H1 (cell line): Measurements from ENCODE around the gene SMIM41. TPM values are rescaled to one million over a fixed set of nuclear protein-coding genes. Genes with fewer than 3 reads are reported as not detected.

ENCODE experiments used
- CTCF ChIA-PET: fragments of 300-600 bp; sonication (Branson Sonifier 250); formaldehyde crosslinking; loops from one replicate; lab custom pipeline; 2021; ENCODE audit not compliant: partially characterized antibody; lab: Charles Lee
- POLR2A ChIA-PET: fragments of 300-600 bp; sonication (Branson Sonifier 250); formaldehyde crosslinking; loops from one replicate; lab custom pipeline; 2021; ENCODE audit warnings: inconsistent platforms; ENCODE audit not compliant: partially characterized antibody; lab: Charles Lee
- DNase-seq, 2 experiments: peaks; one replicate each; pipeline versions ENCODE4 v3.0.0 to v3.0.0-alpha.2; 2010 to 2022; ENCODE audit warnings: low spot score in 2 of 2, low read depth in 1 of 2, mixed read lengths in 1 of 2
- FAIRE-seq: peaks from 2 replicates; lab custom pipeline; 2011; peaks lifted over from hg19 to GRCh38; lab: Jason Lieb, UNC
- H2AFZ ChIP-seq: 2 replicates; pipeline ENCODE4 v1.8.1; 2012; ENCODE audit warnings: low read length, inconsistent platforms
- H2AK5ac ChIP-seq: 2 replicates; pipeline ENCODE4 v1.6.1; 2013; ENCODE audit warnings: low read depth, low read length
- H2BK120ac ChIP-seq: replicated peaks from 2 replicates; pipeline ENCODE3; 2013; ENCODE audit warnings: low read depth, low read length, inconsistent platforms
- H2BK12ac ChIP-seq: 2 replicates; pipeline ENCODE4 v1.6.1; 2013; ENCODE audit warnings: low read depth, low read length
- H2BK15ac ChIP-seq: 2 replicates; pipeline ENCODE4 v1.6.1; 2013; ENCODE audit warnings: low read length
- H2BK20ac ChIP-seq: 2 replicates; pipeline ENCODE4 v1.6.1; 2013; ENCODE audit warnings: low read length
- H2BK5ac ChIP-seq: 2 replicates; pipeline ENCODE4 v1.6.1; 2013; ENCODE audit warnings: low read depth, low read length
- H3K14ac ChIP-seq: 2 replicates; pipeline ENCODE4 v1.6.1; 2013; ENCODE audit warnings: inconsistent platforms; ENCODE audit not compliant: insufficient read length
- H3K18ac ChIP-seq: 2 replicates; pipeline ENCODE4 v1.6.1; 2013; ENCODE audit warnings: low read length; ENCODE audit errors: extremely low read depth
- H3K23ac ChIP-seq: 2 replicates; pipeline ENCODE4 v1.6.1; 2013; ENCODE audit warnings: inconsistent platforms; ENCODE audit not compliant: insufficient read length
- H3K23me2 ChIP-seq: 2 replicates; pipeline ENCODE4 v1.6.1; 2013; ENCODE audit warnings: low read depth, low read length
- H3K27ac ChIP-seq: 2 replicates; pipeline ENCODE4 v1.6.1; 2011; ENCODE audit warnings: low read depth, low read length, inconsistent platforms
- H3K27me3 ChIP-seq, 4 experiments: replicated peaks in 1 of 4; 1 replicate in 1 of 4; 2 replicates in 3 of 4; pipeline versions ENCODE4 v1.6.1 to v1.8.1; 2011 to 2013; ENCODE audit warnings: low read length in 3 of 4, mild to moderate bottlenecking in 3 of 4, inconsistent platforms in 2 of 4, mixed read lengths in 2 of 4, moderate library complexity in 1 of 4; ENCODE audit not compliant: control insufficient read depth in 3 of 4, insufficient read depth in 3 of 4; ENCODE audit errors: extremely low read depth in 1 of 4
- H3K36me3 ChIP-seq, 4 experiments: 2 replicates each; pipeline versions ENCODE4 v1.6.1 to v1.8.1; 2011 to 2013; ENCODE audit warnings: mild to moderate bottlenecking in 4 of 4, low read length in 3 of 4, moderate library complexity in 2 of 4, control low read depth in 1 of 4, inconsistent platforms in 1 of 4; ENCODE audit not compliant: insufficient read depth in 4 of 4, control insufficient read depth in 2 of 4
- H3K4ac ChIP-seq: replicated peaks from 2 replicates; pipeline ENCODE3; 2013; ENCODE audit warnings: low read length, low read depth, mixed read lengths, inconsistent platforms; ENCODE audit not compliant: insufficient read length
- H3K4me1 ChIP-seq, 4 experiments: replicated peaks in 1 of 4; 1 replicate in 1 of 4; 2 replicates in 3 of 4; pipeline versions ENCODE4 v1.6.1 to v1.8.1; 2011 to 2013; ENCODE audit warnings: low read length in 3 of 4, inconsistent platforms in 2 of 4, mixed read lengths in 1 of 4; ENCODE audit not compliant: insufficient read depth in 4 of 4, control insufficient read depth in 3 of 4
- H3K4me2 ChIP-seq, 2 experiments: 2 replicates each; pipeline versions ENCODE4 v1.6.1 to v1.8.1; 2011 to 2013; ENCODE audit warnings: low read depth in 2 of 2, low read length in 2 of 2, control low read depth in 1 of 2, inconsistent platforms in 1 of 2, mild to moderate bottlenecking in 1 of 2; ENCODE audit not compliant: insufficient read depth in 1 of 2
- H3K4me3 ChIP-seq, 4 experiments: fragments of 200-600, 300-600 bp in 1 of 4; sonication (generic), shearing (Covaris generic), sonication (Bioruptor Twin) in 1 of 4; 2 replicates each; pipeline versions ENCODE4 v1.5.1 to v1.8.1; 2011 to 2016; ENCODE audit warnings: low read length in 4 of 4, low read depth in 3 of 4, control low read depth in 2 of 4, inconsistent platforms in 2 of 4, mild to moderate bottlenecking in 2 of 4, mixed read lengths in 1 of 4, moderate library complexity in 1 of 4; ENCODE audit not compliant: insufficient read depth in 2 of 4; ENCODE audit errors: extremely low read depth in 1 of 4
- H3K56ac ChIP-seq: replicated peaks from 2 replicates; pipeline ENCODE3; 2013; ENCODE audit warnings: low read depth, mild to moderate bottlenecking, mixed read lengths, low read length, inconsistent platforms; ENCODE audit not compliant: insufficient read length
- H3K79me1 ChIP-seq: 2 replicates; pipeline ENCODE4 v1.6.1; 2013; ENCODE audit warnings: low read depth, low read length, control low read depth
- H3K79me2 ChIP-seq, 2 experiments: 2 replicates each; pipeline versions ENCODE4 v1.6.1 to v1.8.1; 2012 to 2013; ENCODE audit warnings: low read length in 2 of 2, mild to moderate bottlenecking in 2 of 2, inconsistent platforms in 1 of 2; ENCODE audit not compliant: insufficient read depth in 2 of 2, control insufficient read depth in 1 of 2
- H3K9ac ChIP-seq, 4 experiments: replicated peaks in 1 of 4; 1 replicate in 1 of 4; 2 replicates in 3 of 4; pipeline versions ENCODE4 v1.6.1 to v1.8.1; 2011 to 2013; ENCODE audit warnings: low read depth in 3 of 4, low read length in 3 of 4, control low read depth in 2 of 4, mild to moderate bottlenecking in 2 of 4, moderate library complexity in 2 of 4, inconsistent platforms in 1 of 4; ENCODE audit errors: extremely low read depth in 1 of 4
- H3K9me3 ChIP-seq, 2 experiments: 2 replicates each; pipeline versions ENCODE4 v1.6.1 to v1.8.1; 2012 to 2013; ENCODE audit warnings: mild to moderate bottlenecking in 2 of 2, moderate library complexity in 2 of 2, control low read depth in 1 of 2, inconsistent platforms in 1 of 2, low read depth in 1 of 2, low read length in 1 of 2, mixed read lengths in 1 of 2; ENCODE audit not compliant: insufficient read depth in 2 of 2
- H4K20me1 ChIP-seq, 2 experiments: replicated peaks in 1 of 2; 2 replicates each; pipeline versions ENCODE3 to v1.8.1; 2011 to 2013; ENCODE audit warnings: inconsistent platforms in 2 of 2, low read length in 2 of 2, mild to moderate bottlenecking in 1 of 2; ENCODE audit not compliant: insufficient read depth in 2 of 2, control insufficient read depth in 1 of 2
- H4K5ac ChIP-seq: 2 replicates; pipeline ENCODE4 v1.6.1; 2013; ENCODE audit warnings: low read length, low read depth, mixed read lengths, inconsistent platforms; ENCODE audit not compliant: insufficient read length
- H4K8ac ChIP-seq: 2 replicates; pipeline ENCODE4 v1.8.0; 2013; ENCODE audit warnings: mild to moderate bottlenecking, moderate library complexity, low read length, inconsistent platforms; ENCODE audit not compliant: insufficient read depth; ENCODE audit errors: extremely low read depth
- H4K91ac ChIP-seq: replicated peaks from 2 replicates; pipeline ENCODE3; 2013; ENCODE audit warnings: low read length, mixed read lengths, inconsistent platforms; ENCODE audit not compliant: insufficient read length
- BCL11A ChIP-seq, 2 experiments: IDR thresholded peaks; one replicate each; pipeline ENCODE4 v1.6.1; 2011; ENCODE audit warnings: low read depth in 2 of 2, low read length in 2 of 2, mild to moderate bottlenecking in 2 of 2
- BRCA1 ChIP-seq: IDR thresholded peaks from 2 replicates; pipeline ENCODE4 v1.6.1; 2012; ENCODE audit warnings: low read depth, low read length, improper control_type of control experiment
- CHD1 ChIP-seq: IDR thresholded peaks from 2 replicates; pipeline ENCODE4 v1.6.1; 2012; ENCODE audit warnings: low read depth, low read length, improper control_type of control experiment
- CREB1 ChIP-seq: IDR thresholded peaks from 2 replicates; pipeline ENCODE4 v1.6.1; 2012; ENCODE audit warnings: inconsistent platforms
- EZH2 ChIP-seq: fragments of 200-600 bp; sonication (generic); IDR thresholded peaks from 2 replicates; pipeline ENCODE4 v1.7.1; 2012; ENCODE audit warnings: low read depth, mild to moderate bottlenecking, moderate library complexity, low read length, inconsistent platforms; ENCODE audit not compliant: severe bottlenecking
- GTF2F1 ChIP-seq: IDR thresholded peaks from 2 replicates; pipeline ENCODE4 v1.6.1; 2012; ENCODE audit warnings: low read depth, low read length, improper control_type of control experiment, borderline replicate concordance
- JUND ChIP-seq: IDR thresholded peaks from 2 replicates; pipeline ENCODE4 v1.6.1; 2011; ENCODE audit warnings: mild to moderate bottlenecking, improper control_type of control experiment, low read length
- KDM1A ChIP-seq: fragments of 200-600, 300-600 bp; sonication (generic); IDR thresholded peaks from 2 replicates; pipeline ENCODE4 v1.7.1; 2016; ENCODE audit warnings: mild to moderate bottlenecking, low read length, borderline replicate concordance
- MAFK ChIP-seq: IDR thresholded peaks from 2 replicates; pipeline ENCODE4 v1.6.1; 2012; ENCODE audit warnings: low read depth, mild to moderate bottlenecking, improper control_type of control experiment, low read length
- POLR2A ChIP-seq, 2 experiments: IDR thresholded peaks; 1 replicate in 1 of 2; 2 replicates in 1 of 2; pipeline ENCODE4 v1.6.1; 2011; ENCODE audit warnings: low read depth in 2 of 2, low read length in 2 of 2, mild to moderate bottlenecking in 2 of 2; ENCODE audit errors: control extremely low read depth in 1 of 2
- SAP30 ChIP-seq: fragments of 300-600 bp; sonication (generic); IDR thresholded peaks from 2 replicates; pipeline ENCODE4 v1.7.1; 2012; ENCODE audit warnings: low read length, moderate library complexity, mild to moderate bottlenecking, inconsistent platforms; ENCODE audit not compliant: insufficient read depth, insufficient replicate concordance
- SP1 ChIP-seq: IDR thresholded peaks from 2 replicates; pipeline ENCODE4 v1.6.1; 2011; ENCODE audit warnings: low read depth, low read length
- SP2 ChIP-seq: IDR thresholded peaks from 2 replicates; pipeline ENCODE4 v1.6.1; 2012; ENCODE audit warnings: mild to moderate bottlenecking, low read length, inconsistent platforms
- TAF1 ChIP-seq: IDR thresholded peaks from 2 replicates; pipeline ENCODE4 v1.6.1; 2011; ENCODE audit warnings: mild to moderate bottlenecking, low read depth, low read length
- TCF12 ChIP-seq: IDR thresholded peaks from 2 replicates; pipeline ENCODE4 v1.6.1; 2011; ENCODE audit warnings: low read depth, mild to moderate bottlenecking, low read length
- TEAD4 ChIP-seq: IDR thresholded peaks from 2 replicates; pipeline ENCODE4 v1.6.1; 2012; ENCODE audit warnings: low read depth, low read length, inconsistent platforms, mixed read lengths
- WGBS, 2 experiments: shearing (Covaris generic) in 1 of 2; methylation state at CpG; one replicate each; pipeline versions ENCODE4 v1.1.6 to v1.1.7; 2013 to 2015; ENCODE audit warnings: low lambda C conversion rate in 2 of 2, mixed read lengths in 2 of 2, inconsistent platforms in 1 of 2, low coverage in 1 of 2, missing lambda C conversion rate in 1 of 2; ENCODE audit not compliant: insufficient replicate concordance in 2 of 2, insufficient coverage in 1 of 2, insufficient read length in 1 of 2; ENCODE audit errors: extremely low coverage in 1 of 2, missing lambda C conversion rate in 1 of 2; 5-methylcytosine and 5-hydroxymethylcytosine counted together
- polyA plus RNA-seq, 7 experiments: library from polyadenylated mRNA; depleted of rRNA in 3 of 7; stranded (reverse) in 5 of 7; unstranded in 2 of 7; fragments of >200 nt in 5 of 7; fragments of 200-250 nt in 2 of 7; gene quantifications; 1 replicate in 5 of 7; 2 replicates in 1 of 7; 4 replicates in 1 of 7; pipeline versions ENCODE4 v1.2.1 to v1.2.3, GENCODE V29; 2011 to 2013; ENCODE audit warnings: missing spikeins in 2 of 7, mixed read lengths in 2 of 7
- total RNA-seq: library from RNA; stranded (reverse); fragmentation: NEBNext Ultra II Directional; extraction: Animal tissue kit (Norgen Biotek cat#: 25700); gene quantifications from 2 replicates; pipeline ENCODE4 v1.2.1, GENCODE V29; 2021

The SMIM41 gene
- total and polyA plus RNA-seq, 2 of the 8 experiments (the other 6 are each of a cell fraction or from before 2014, with no cell fraction given) = 0.28 to 0.98 TPM

- H3K9me3 ChIP-seq = no peaks in the 10 kb centered on the region
- H2BK5ac ChIP-seq = no peak overlapping the region
- peak overlapping the region; percentile 18; the same call in 1 of the 2 replicates for H2BK12ac ChIP-seq
- CTCF ChIA-PET = interaction anchor here (1.6 to 15.8 kb wide), 3 partner anchors 20 to 72 kb away, joined by 6 to 294 read pairs (median 56); partner anchors contain the start of gene ATG101
- no peak for DNase-seq
- no peak overlapping the region for H3K27ac ChIP-seq
- WGBS, 2 experiments = 77% methylated on average over 4 of the region's 4 CpGs; no CpG with 5 or more reads in 1 of the 2 experiments
- peaks cover 4 to 44% (median 36%) of the 10 kb centered on the region in 4 experiments for H3K27me3 ChIP-seq
- no peak overlapping the region for H4K5ac ChIP-seq
- H3K18ac ChIP-seq = no peak overlapping the region
- no peak overlapping the region for H3K23ac ChIP-seq
- no peak overlapping the region for H3K9ac ChIP-seq
- H2BK120ac ChIP-seq = no peak overlapping the region
- H3K4me2 ChIP-seq = no peak overlapping the region; a peak in 1 of 4 replicates
- POLR2A ChIA-PET = interaction anchor here (1.3 kb wide), 1 partner anchor 7 kb away, joined by 3 read pairs; no protein-coding TSS in a partner anchor
- no peak overlapping the region for H3K4ac ChIP-seq
- FAIRE-seq = no peak
- peaks cover 4 to 31% of the 10 kb centered on the region in 2 experiments for H4K20me1 ChIP-seq
- H3K23me2 ChIP-seq = peaks cover 14% of the 10 kb centered on the region
- H3K79me2 ChIP-seq = no peaks in the 10 kb centered on the region
- no peak overlapping the region for H2BK20ac ChIP-seq
- no peak overlapping the region for H3K4me3 ChIP-seq
- H3K4me1 ChIP-seq = peaks cover 0 to 19% (median 9%) of the 10 kb centered on the region in 4 experiments; a peak in 6 of 7 replicates
- H3K79me1 ChIP-seq = no peaks in the 10 kb centered on the region; the same call in 1 of the 2 replicates
- H4K91ac ChIP-seq = no peak overlapping the region
- H3K56ac ChIP-seq = no peak overlapping the region
- H3K36me3 ChIP-seq = no peaks in the 10 kb centered on the region
- H2AFZ ChIP-seq = no peak overlapping the region
- no peak overlapping the region for H4K8ac ChIP-seq
- H2AK5ac ChIP-seq = peak overlapping the region; percentile 70; the same call in 1 of the 2 replicates
- no peak overlapping the region for H2BK15ac ChIP-seq
- no peak overlapping the region for H3K14ac ChIP-seq
- TF ChIP-seq GTF2F1 = no peak
- TF ChIP-seq SP2 = no peak
- TF ChIP-seq BRCA1 = no peak
- TF ChIP-seq TEAD4 = no peak
- TF ChIP-seq SP1 = no peak
- TF ChIP-seq JUND = no peak
- no peak for TF ChIP-seq BCL11A (IDR thresholded peaks at IDR 0.05; ENCODE audit: low read depth in 2 of 2, low read length in 2 of 2)
- TF ChIP-seq POLR2A (IDR thresholded peaks at IDR 0.05; ENCODE audit: control extremely low read depth in 1 of 2, low read depth in 2 of 2, low read length in 2 of 2) = no peak
- TF ChIP-seq EZH2 = no peak
- no peak for TF ChIP-seq CREB1
- no peak for TF ChIP-seq CHD1
- TF ChIP-seq KDM1A = no peak
- no peak for TF ChIP-seq TCF12
- no peak for TF ChIP-seq TAF1
- TF ChIP-seq MAFK = no peak
- TF ChIP-seq SAP30 = no peak
These were observed 30.2 kb upstream of the SMIM41 start for GRCh38 chr12:52049286-52049685.
